IMR-90 (cell line): ENCODE data around the gene NT5C1A. TPM values are rescaled to one million over a fixed set of nuclear protein-coding genes. Genes with fewer than 3 reads are reported as not detected.

ENCODE experiments used
- ATAC-seq: fragments of 200-7000 bp; cut with Tn5 transposase; 2 replicates; pipeline ENCODE4 v1.9.1; 2020; ENCODE audit warnings: low read depth, mild to moderate bottlenecking, moderate library complexity
- BruUV-seq: library from RNA; stranded (reverse); fragments of 400-500 nt; replicated peaks from 2 replicates; lab custom pipeline; 2021; lab: Mats Ljungman, UMichigan
- CTCF ChIA-PET: fragments of 300-600 bp; formaldehyde crosslinking; extraction: SDS; loops from one replicate; lab custom pipeline; 2021; ENCODE audit warnings: antibody characterized with exemption; lab: Yijun Ruan, JAX
- POLR2A ChIA-PET: fragments of 300-600 bp; sonication (Branson Sonifier 250); formaldehyde crosslinking; loops from one replicate; lab custom pipeline; 2022; ENCODE audit warnings: antibody characterized with exemption; ENCODE audit not compliant: unreplicated experiment; lab: Charles Lee
- DNase-seq: peaks from one replicate; pipeline ENCODE4 v3.0.0; 2013
- H2AFZ ChIP-seq: replicated peaks from 2 replicates; pipeline ENCODE3; 2013; ENCODE audit warnings: low read length, mild to moderate bottlenecking; ENCODE audit not compliant: poor library complexity
- H2AK5ac ChIP-seq: 2 replicates; pipeline ENCODE4 v1.6.1; 2013; ENCODE audit warnings: low read depth, low read length, inconsistent platforms
- H2AK9ac ChIP-seq: replicated peaks from 2 replicates; pipeline ENCODE3; 2013; ENCODE audit warnings: mild to moderate bottlenecking, low read depth, low read length, moderate library complexity; ENCODE audit not compliant: poor library complexity
- H2BK120ac ChIP-seq: 2 replicates; pipeline ENCODE4 v1.6.1; 2013; ENCODE audit warnings: low read depth, low read length, inconsistent platforms
- H2BK15ac ChIP-seq: 3 replicates; pipeline ENCODE4 v1.6.1; 2013; ENCODE audit warnings: low read depth, low read length, inconsistent platforms
- H2BK20ac ChIP-seq: 2 replicates; pipeline ENCODE4 v1.6.1; 2013; ENCODE audit warnings: low read depth, mild to moderate bottlenecking, inconsistent platforms, low read length, moderate library complexity
- H2BK5ac ChIP-seq: 2 replicates; pipeline ENCODE4 v1.6.1; 2013; ENCODE audit warnings: mild to moderate bottlenecking, low read depth, low read length, inconsistent platforms; ENCODE audit not compliant: poor library complexity, severe bottlenecking
- H3K14ac ChIP-seq: replicated peaks from 2 replicates; pipeline ENCODE4 v1.6.1; 2013; ENCODE audit warnings: low read depth, low read length, inconsistent platforms
- H3K18ac ChIP-seq: 2 replicates; pipeline ENCODE4 v1.6.1; 2013; ENCODE audit warnings: low read depth, low read length, control low read depth
- H3K23ac ChIP-seq: 2 replicates; pipeline ENCODE4 v1.6.1; 2013; ENCODE audit warnings: low read depth, low read length, inconsistent platforms
- H3K27ac ChIP-seq: 2 replicates; pipeline ENCODE4 v1.5.1; 2013; ENCODE audit warnings: mild to moderate bottlenecking, control low read depth, low read length; ENCODE audit not compliant: insufficient read depth
- H3K27me3 ChIP-seq: 2 replicates; pipeline ENCODE4 v1.6.1; 2013; ENCODE audit warnings: low read length; ENCODE audit not compliant: control insufficient read depth, insufficient read depth
- H3K36me3 ChIP-seq: 2 replicates; pipeline ENCODE4 v1.6.1; 2013; ENCODE audit warnings: low read length, mixed read lengths; ENCODE audit not compliant: control insufficient read depth, insufficient read depth
- H3K4ac ChIP-seq: 2 replicates; pipeline ENCODE4 v1.6.1; 2013; ENCODE audit warnings: low read depth, low read length, inconsistent platforms
- H3K4me1 ChIP-seq: 2 replicates; pipeline ENCODE4 v1.6.1; 2013; ENCODE audit warnings: low read length, mixed read lengths; ENCODE audit not compliant: control insufficient read depth, insufficient read depth
- H3K4me2 ChIP-seq: 2 replicates; pipeline ENCODE4 v1.6.1; 2013; ENCODE audit warnings: low read depth, mild to moderate bottlenecking, control low read depth, low read length, moderate library complexity
- H3K4me3 ChIP-seq: 2 replicates; pipeline ENCODE4 v1.5.1; 2013; ENCODE audit warnings: low read depth, mild to moderate bottlenecking, control low read depth, low read length, moderate library complexity; ENCODE audit not compliant: insufficient read depth
- H3K56ac ChIP-seq: 2 replicates; pipeline ENCODE4 v1.6.1; 2013; ENCODE audit warnings: low read length, inconsistent platforms; ENCODE audit not compliant: insufficient read depth; ENCODE audit errors: extremely low read depth
- H3K79me1 ChIP-seq, 2 experiments: 2 replicates each; pipeline ENCODE4 v1.6.1; 2013; ENCODE audit warnings: low read length in 2 of 2, inconsistent platforms in 1 of 2, low read depth in 1 of 2
- H3K9ac ChIP-seq: 2 replicates; pipeline ENCODE4 v1.6.1; 2013; ENCODE audit warnings: low read depth, low read length, control low read depth
- H3K9me1 ChIP-seq: 2 replicates; pipeline ENCODE4 v1.6.1; 2013; ENCODE audit warnings: low read length, inconsistent platforms; ENCODE audit not compliant: insufficient read depth
- H3K9me3 ChIP-seq: 2 replicates; pipeline ENCODE4 v1.6.1; 2013; ENCODE audit warnings: low read length; ENCODE audit not compliant: control insufficient read depth, insufficient read depth
- H4K20me1 ChIP-seq: 2 replicates; pipeline ENCODE4 v1.6.1; 2013; ENCODE audit warnings: low read length, inconsistent platforms; ENCODE audit not compliant: insufficient read depth
- H4K5ac ChIP-seq: 2 replicates; pipeline ENCODE4 v1.6.1; 2013; ENCODE audit warnings: mild to moderate bottlenecking, low read depth, low read length, control low read depth
- H4K8ac ChIP-seq, 2 experiments: 2 replicates each; pipeline ENCODE4 v1.6.1; 2013; ENCODE audit warnings: low read depth in 2 of 2, low read length in 2 of 2, control low read depth in 1 of 2, inconsistent platforms in 1 of 2
- H4K91ac ChIP-seq: 2 replicates; pipeline ENCODE4 v1.6.1; 2013; ENCODE audit warnings: low read depth, low read length, inconsistent platforms; ENCODE audit not compliant: insufficient read depth
- BHLHE40 ChIP-seq: fragments of 150-350 bp; IDR thresholded peaks from 2 replicates; pipeline ENCODE4 v1.6.1; 2016; ENCODE audit warnings: mild to moderate bottlenecking, low read depth, low read length
- CEBPB ChIP-seq: IDR thresholded peaks from 2 replicates; pipeline ENCODE4 v1.6.1; 2012; ENCODE audit warnings: low read depth, low read length, improper control_type of control experiment
- CHD1 ChIP-seq: IDR thresholded peaks from 2 replicates; pipeline ENCODE4 v1.6.1; 2012; ENCODE audit warnings: low read depth, low read length, improper control_type of control experiment
- FOS ChIP-seq: fragments of 150-350 bp; IDR thresholded peaks from 2 replicates; pipeline ENCODE4 v1.6.1; 2016; ENCODE audit warnings: low read depth, low read length
- MAFK ChIP-seq: IDR thresholded peaks from 2 replicates; pipeline ENCODE4 v1.6.1; 2012; ENCODE audit warnings: low read depth, low read length, improper control_type of control experiment
- MAZ ChIP-seq: IDR thresholded peaks from 2 replicates; pipeline ENCODE4 v1.6.1; 2012; ENCODE audit warnings: low read depth, mild to moderate bottlenecking, low read length, improper control_type of control experiment, moderate library complexity, borderline replicate concordance
- MXI1 ChIP-seq: IDR thresholded peaks from 2 replicates; pipeline ENCODE4 v1.6.1; 2012; ENCODE audit warnings: low read depth, mild to moderate bottlenecking, low read length, moderate library complexity, borderline replicate concordance
- NFE2L2 ChIP-seq: fragments of 150-350 bp; IDR thresholded peaks from 2 replicates; pipeline ENCODE4 v1.6.1; 2016; ENCODE audit warnings: low read depth, mild to moderate bottlenecking, low read length
- POLR2A ChIP-seq: IDR thresholded peaks from 2 replicates; pipeline ENCODE4 v1.6.1; 2012; ENCODE audit warnings: mild to moderate bottlenecking, low read depth, low read length
- RAD21 ChIP-seq: IDR thresholded peaks from 2 replicates; pipeline ENCODE4 v1.6.1; 2012; ENCODE audit warnings: low read length, improper control_type of control experiment
- RCOR1 ChIP-seq: IDR thresholded peaks from 2 replicates; pipeline ENCODE4 v1.6.1; 2012; ENCODE audit warnings: mild to moderate bottlenecking, low read length, improper control_type of control experiment; ENCODE audit not compliant: insufficient replicate concordance
- RFX5 ChIP-seq: IDR thresholded peaks from 2 replicates; pipeline ENCODE4 v1.8.0; 2012; ENCODE audit warnings: low read depth, mild to moderate bottlenecking, low read length, moderate library complexity
- SMC3 ChIP-seq: fragments of 150-350 bp; IDR thresholded peaks from 2 replicates; pipeline ENCODE4 v1.6.1; 2016; ENCODE audit warnings: low read depth, mild to moderate bottlenecking, antibody characterized with exemption, low read length, moderate library complexity
- WGBS, 2 experiments: methylation state at CpG; one replicate each; pipeline versions ENCODE4 v1.1.5 to v1.1.7; 2013; ENCODE audit warnings: missing lambda C conversion rate in 2 of 2; ENCODE audit not compliant: insufficient read length in 1 of 2; ENCODE audit errors: extremely low coverage in 2 of 2; 5-methylcytosine and 5-hydroxymethylcytosine counted together
- dilution Hi-C: fragments of 300-500 bp; cut with HindIII; formaldehyde crosslinking; loops from one replicate; pipeline ENCODE4 v1.14.3; 2018; ENCODE audit warnings: low sequenced_read_pairs; ENCODE audit not compliant: unreplicated experiment
- in situ Hi-C: fragments of 300-500 bp; cut with MboI; formaldehyde crosslinking; loops from 3 replicates; pipeline ENCODE4 v1.14.3; 2019; ENCODE audit warnings: low sequenced_read_pairs, inconsistent platforms, mixed read lengths
- intact Hi-C: fragments of 100-400 bp; cut with micrococcal nuclease; formaldehyde crosslinking; loops from 2 replicates; pipeline ENCODE4 v1.10.0; 2022
- polyA plus RNA-seq, 3 experiments: library from polyadenylated mRNA; depleted of rRNA; stranded (reverse); fragments of >200 nt; gene quantifications; 2 replicates each; pipeline ENCODE4 v1.2.3, GENCODE V29; 2012; ENCODE audit warnings: low replicate concordance in 1 of 3
- total RNA-seq: library from RNA; depleted of rRNA; stranded (reverse); fragments of >200 nt; gene quantifications from 2 replicates; pipeline ENCODE4 v1.2.3, GENCODE V29; 2012
- TF ChIP-seq, protein P1 (sequence below): fragments of 150-350 bp; IDR thresholded peaks from 2 replicates; pipeline ENCODE4 v1.6.1; 2017; ENCODE audit warnings: mild to moderate bottlenecking, antibody characterized with exemption, low read length, low read depth
- TF ChIP-seq, protein P2 (sequence below): fragments of 150-350 bp; IDR thresholded peaks from 2 replicates; pipeline ENCODE4 v1.6.1; 2016; ENCODE audit warnings: low read depth, mild to moderate bottlenecking, low read length, moderate library complexity, borderline replicate concordance
- TF ChIP-seq, protein P3 (sequence below): conservative IDR thresholded peaks from 2 replicates; pipeline ENCODE4 v1.5.1; 2012; ENCODE audit warnings: mild to moderate bottlenecking, low read depth, low read length, improper control_type of control experiment

NT5C1A gene
- total and polyA plus RNA-seq, 2 of the 4 experiments (the other 2 are of a cell fraction) = not detected

DNA sequence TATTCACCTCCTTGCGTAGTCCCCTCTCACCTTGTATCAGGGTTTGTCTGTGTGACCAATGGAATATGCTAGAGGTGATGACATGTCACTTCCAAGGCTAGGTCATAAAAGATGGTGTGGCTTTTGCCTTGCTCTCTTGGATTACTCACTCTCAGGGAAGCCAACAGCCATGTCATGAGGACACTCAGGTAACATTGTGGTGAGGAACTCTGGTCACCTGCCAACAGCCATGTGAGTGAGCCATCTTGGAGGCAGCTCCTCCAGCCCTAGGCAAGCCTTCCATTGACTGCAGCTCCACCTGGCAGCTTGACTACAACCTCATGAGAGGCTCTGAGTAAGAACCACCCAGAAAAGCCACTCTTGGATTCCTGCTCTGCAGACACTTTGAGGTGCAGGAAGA lies 21.5 kb downstream of the NT5C1A start:
- H4K91ac ChIP-seq = no peak overlapping the region
- CTCF ChIA-PET = no interaction called here
- H2AK5ac ChIP-seq = no peak overlapping the region
- H2BK120ac ChIP-seq = no peak overlapping the region
- no peak overlapping the region for H3K9ac ChIP-seq
- no peak overlapping the region for H3K18ac ChIP-seq
- H2BK5ac ChIP-seq = no peak overlapping the region
- dilution Hi-C loops (no loop called here), in situ Hi-C loops (no loop called here), intact Hi-C loops (loop anchor here (10.0 kb wide), 1 partner anchor 556 kb away; no protein-coding TSS in a partner anchor)
- ATAC-seq (no peak), DNase-seq (no peak)
- no peak overlapping the region for H4K5ac ChIP-seq
- H2AK9ac ChIP-seq = no peak overlapping the region
- H3K4me2 ChIP-seq = no peak overlapping the region
- no peak overlapping the region for H3K14ac ChIP-seq
- no peak overlapping the region for H3K27ac ChIP-seq
- H2BK20ac ChIP-seq = no peak overlapping the region
- no peak overlapping the region for H2BK15ac ChIP-seq
- no CpG with 5 or more reads among the region's 1 CpG for WGBS, 2 experiments
- no TSS peak for BruUV-seq
- H3K79me1 ChIP-seq = no peaks in the 10 kb centered on the region
- H3K4ac ChIP-seq = no peak overlapping the region
- H3K56ac ChIP-seq = no peak overlapping the region
- no peak overlapping the region for H4K8ac ChIP-seq
- TF ChIP-seq POLR2A (no peak), MAZ (no peak), FOS (no peak), NFE2L2 (no peak), RAD21 (no peak), RFX5 (no peak), MXI1 (no peak), CHD1 (no peak), CEBPB (no peak), BHLHE40 (no peak), MAFK (no peak), SMC3 (no peak), RCOR1 (no peak)
- TF ChIP-seq, protein P1, sequence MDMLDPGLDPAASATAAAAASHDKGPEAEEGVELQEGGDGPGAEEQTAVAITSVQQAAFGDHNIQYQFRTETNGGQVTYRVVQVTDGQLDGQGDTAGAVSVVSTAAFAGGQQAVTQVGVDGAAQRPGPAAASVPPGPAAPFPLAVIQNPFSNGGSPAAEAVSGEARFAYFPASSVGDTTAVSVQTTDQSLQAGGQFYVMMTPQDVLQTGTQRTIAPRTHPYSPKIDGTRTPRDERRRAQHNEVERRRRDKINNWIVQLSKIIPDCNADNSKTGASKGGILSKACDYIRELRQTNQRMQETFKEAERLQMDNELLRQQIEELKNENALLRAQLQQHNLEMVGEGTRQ = no peak
- TF ChIP-seq, protein P2, sequence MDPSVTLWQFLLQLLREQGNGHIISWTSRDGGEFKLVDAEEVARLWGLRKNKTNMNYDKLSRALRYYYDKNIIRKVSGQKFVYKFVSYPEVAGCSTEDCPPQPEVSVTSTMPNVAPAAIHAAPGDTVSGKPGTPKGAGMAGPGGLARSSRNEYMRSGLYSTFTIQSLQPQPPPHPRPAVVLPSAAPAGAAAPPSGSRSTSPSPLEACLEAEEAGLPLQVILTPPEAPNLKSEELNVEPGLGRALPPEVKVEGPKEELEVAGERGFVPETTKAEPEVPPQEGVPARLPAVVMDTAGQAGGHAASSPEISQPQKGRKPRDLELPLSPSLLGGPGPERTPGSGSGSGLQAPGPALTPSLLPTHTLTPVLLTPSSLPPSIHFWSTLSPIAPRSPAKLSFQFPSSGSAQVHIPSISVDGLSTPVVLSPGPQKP = no peak
- TF ChIP-seq, protein P3, sequence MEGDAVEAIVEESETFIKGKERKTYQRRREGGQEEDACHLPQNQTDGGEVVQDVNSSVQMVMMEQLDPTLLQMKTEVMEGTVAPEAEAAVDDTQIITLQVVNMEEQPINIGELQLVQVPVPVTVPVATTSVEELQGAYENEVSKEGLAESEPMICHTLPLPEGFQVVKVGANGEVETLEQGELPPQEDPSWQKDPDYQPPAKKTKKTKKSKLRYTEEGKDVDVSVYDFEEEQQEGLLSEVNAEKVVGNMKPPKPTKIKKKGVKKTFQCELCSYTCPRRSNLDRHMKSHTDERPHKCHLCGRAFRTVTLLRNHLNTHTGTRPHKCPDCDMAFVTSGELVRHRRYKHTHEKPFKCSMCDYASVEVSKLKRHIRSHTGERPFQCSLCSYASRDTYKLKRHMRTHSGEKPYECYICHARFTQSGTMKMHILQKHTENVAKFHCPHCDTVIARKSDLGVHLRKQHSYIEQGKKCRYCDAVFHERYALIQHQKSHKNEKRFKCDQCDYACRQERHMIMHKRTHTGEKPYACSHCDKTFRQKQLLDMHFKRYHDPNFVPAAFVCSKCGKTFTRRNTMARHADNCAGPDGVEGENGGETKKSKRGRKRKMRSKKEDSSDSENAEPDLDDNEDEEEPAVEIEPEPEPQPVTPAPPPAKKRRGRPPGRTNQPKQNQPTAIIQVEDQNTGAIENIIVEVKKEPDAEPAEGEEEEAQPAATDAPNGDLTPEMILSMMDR = no peak
- H4K20me1 ChIP-seq = no peaks in the 10 kb centered on the region
- H3K4me3 ChIP-seq = no peak overlapping the region
- no peak overlapping the region for H2AFZ ChIP-seq
- H3K36me3 ChIP-seq = no peaks in the 10 kb centered on the region
- POLR2A ChIA-PET = no interaction called here
- peaks cover 11% of the 10 kb centered on the region for H3K4me1 ChIP-seq
- H3K23ac ChIP-seq = no peak overlapping the region
- peaks cover 12% of the 10 kb centered on the region for H3K27me3 ChIP-seq
- H3K9me1 ChIP-seq = 0 out of 2 replicates have a peak, but pooled peaks cover 4% of the 10 kb centered on the region
- H3K9me3 ChIP-seq = no peaks in the 10 kb centered on the region
